Liver (tissue), 3 donors: ENCODE data around the gene CD300E.

Source experiments
- CTCF ChIP-seq: fragments of 150-350 bp; IDR thresholded peaks from 2 replicates; pipeline ENCODE4 v1.5.1; 2017; ENCODE audit warnings: improper control_type of control experiment, low read depth, low read length; ENCODE audit not compliant: missing input control
- HNF4G ChIP-seq: IDR thresholded peaks from 2 replicates; pipeline ENCODE4 v1.6.1; 2016; ENCODE audit warnings: antibody characterized with exemption
- JUND ChIP-seq, 2 donors: IDR thresholded peaks; 2 replicates each; pipeline ENCODE4 v1.6.1; 2016; ENCODE audit warnings: antibody characterized with exemption in 2 of 2
- MAX ChIP-seq: IDR thresholded peaks from 2 replicates; pipeline ENCODE4 v1.6.1; 2016; ENCODE audit warnings: antibody characterized with exemption
- SP1 ChIP-seq: IDR thresholded peaks from 2 replicates; pipeline ENCODE4 v1.6.1; 2018; ENCODE audit warnings: antibody characterized with exemption, mild to moderate bottlenecking
- YY1 ChIP-seq: IDR thresholded peaks from 2 replicates; pipeline ENCODE4 v1.6.1; 2016; ENCODE audit warnings: antibody characterized with exemption, mild to moderate bottlenecking
- donor health status: healthy.
- donor health status: healthy.

- TF ChIP-seq JUND (IDR thresholded peaks at IDR 0.05) (no peak), CTCF (no peak), SP1 (no peak), YY1 (no peak), MAX (no peak), HNF4G (no peak)
Observed at GRCh38 chr17:74592087-74592990, 31.2 kb downstream of the CD300E start, which contains the start of gene CD300LD.
